SK-N-SH treated with all-trans-retinoic acid at 6 μM for 48 hours (cell line): Measurements from ENCODE around the gene TTC39C.

Experiments
- ISL1 ChIP-seq: fragments of 250-450 bp; sonication (Bioruptor Pico); IDR thresholded peaks from 2 replicates; pipeline ENCODE4 v2.1.2; 2022; ENCODE audit warnings: mild to moderate bottlenecking, moderate library complexity
- RARB ChIP-seq: fragments of 250-450 bp; sonication (Bioruptor Pico); IDR thresholded peaks from 2 replicates; pipeline ENCODE4 v1.8.0; 2021; ENCODE audit warnings: mild to moderate bottlenecking, moderate library complexity

DNA sequence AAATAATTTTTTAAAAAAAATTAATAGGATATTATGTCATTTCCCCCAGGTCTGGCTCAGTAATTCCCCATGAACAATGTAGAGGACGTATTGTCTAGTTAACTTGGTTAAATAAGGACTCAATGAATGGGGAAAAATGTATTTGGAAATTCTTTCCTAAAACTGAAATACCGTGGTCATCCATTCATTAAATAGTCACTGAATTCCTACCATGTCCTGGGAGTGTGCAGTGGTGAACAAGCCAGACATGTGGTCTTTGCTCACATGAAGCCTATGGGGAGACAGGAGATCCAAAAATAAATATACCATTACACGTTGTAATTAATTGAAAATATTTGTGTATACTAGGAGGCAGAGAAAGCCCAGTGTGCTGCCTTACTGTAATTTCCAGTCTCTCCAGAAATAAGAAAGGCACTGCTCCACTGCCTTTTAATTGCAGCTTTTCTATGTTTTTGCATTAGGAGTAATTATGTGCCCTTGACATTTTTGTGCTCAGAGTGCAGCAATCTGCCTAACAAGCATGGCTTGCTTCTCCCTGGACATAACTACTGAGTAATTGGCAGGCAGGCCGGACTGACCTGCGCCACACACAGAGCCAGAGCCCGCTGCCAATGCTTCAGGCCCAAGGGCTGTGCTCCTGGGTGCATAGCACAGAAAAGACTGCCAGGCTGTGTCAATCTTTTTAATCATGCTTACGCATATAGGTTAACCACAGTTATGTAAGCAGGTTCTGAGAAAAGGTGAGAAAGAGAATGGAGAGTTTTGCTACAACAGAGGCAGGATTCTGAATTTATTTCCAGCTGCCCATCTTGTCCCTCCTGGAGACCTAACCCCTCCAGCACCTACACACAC lies 22.2 kb upstream of the TTC39C start:
- TF ChIP-seq ISL1 (CRISPR knock-in tag), result no peak
- TF ChIP-seq RARB (CRISPR knock-in tag), result no peak
